Liver (tissue), 9 donors: Measurements from ENCODE around the gene CMC4. TPM values are rescaled to one million over a fixed set of nuclear protein-coding genes. Genes with fewer than 3 reads are reported as not detected.

Source experiments
- DNase-seq: peaks from one replicate; pipeline ENCODE4 v3.0.0-alpha.2; 2017; ENCODE audit warnings: low spot score
- H3K27ac ChIP-seq, 2 donors: one replicate each; pipeline ENCODE4 v1.7.0; 2013; ENCODE audit warnings: inconsistent platforms in 2 of 2, low read length in 2 of 2, control low read depth in 1 of 2, low read depth in 1 of 2, mild to moderate bottlenecking in 1 of 2
- H3K27me3 ChIP-seq, 4 donors: one replicate each; pipeline versions ENCODE4 v1.6.1 to v1.7.0; 2013; ENCODE audit warnings: low read length in 3 of 4, inconsistent platforms in 1 of 4, mild to moderate bottlenecking in 1 of 4, moderate library complexity in 1 of 4; ENCODE audit not compliant: control insufficient read depth in 4 of 4, insufficient read depth in 4 of 4
- H3K36me3 ChIP-seq, 4 donors: one replicate each; pipeline versions ENCODE4 v1.6.1 to v1.7.0; 2013; ENCODE audit warnings: low read length in 3 of 4, mild to moderate bottlenecking in 3 of 4, low read depth in 1 of 4, moderate library complexity in 1 of 4; ENCODE audit not compliant: control insufficient read depth in 4 of 4, insufficient read depth in 3 of 4
- H3K4me1 ChIP-seq, 4 donors: one replicate each; pipeline versions ENCODE4 v1.6.1 to v1.7.0; 2013; ENCODE audit warnings: low read length in 3 of 4, mild to moderate bottlenecking in 3 of 4, moderate library complexity in 1 of 4; ENCODE audit not compliant: control insufficient read depth in 4 of 4, insufficient read depth in 4 of 4
- H3K4me3 ChIP-seq, 3 donors: one replicate each; pipeline versions ENCODE4 v1.6.1 to v1.7.0; 2013; ENCODE audit warnings: low read length in 3 of 3, control low read depth in 1 of 3, low read depth in 1 of 3, mild to moderate bottlenecking in 1 of 3
- H3K9ac ChIP-seq, 2 donors: one replicate each; pipeline ENCODE4 v1.7.0; 2013; ENCODE audit warnings: low read length in 2 of 2, mild to moderate bottlenecking in 2 of 2, moderate library complexity in 2 of 2, control low read depth in 1 of 2, low read depth in 1 of 2
- H3K9me3 ChIP-seq, 4 donors: one replicate each; pipeline versions ENCODE4 v1.6.1 to v1.7.0; 2013; ENCODE audit warnings: low read length in 3 of 4; ENCODE audit not compliant: control insufficient read depth in 4 of 4
- EGR1 ChIP-seq, 2 donors: IDR thresholded peaks; 2 replicates each; pipeline ENCODE4 v1.6.1; 2016 to 2018; ENCODE audit warnings: antibody characterized with exemption in 2 of 2, low read depth in 2 of 2
- FOXA1 ChIP-seq: IDR thresholded peaks from 2 replicates; pipeline ENCODE4 v1.6.1; 2016; ENCODE audit warnings: antibody characterized with exemption
- FOXA2 ChIP-seq: IDR thresholded peaks from 2 replicates; pipeline ENCODE4 v1.6.1; 2016; ENCODE audit warnings: antibody characterized with exemption
- GABPA ChIP-seq, 2 donors: IDR thresholded peaks in 1 of 2; conservative IDR thresholded peaks in 1 of 2; 2 replicates each; pipeline ENCODE4 v1.6.1; 2016; ENCODE audit warnings: antibody characterized with exemption in 2 of 2, mild to moderate bottlenecking in 1 of 2, moderate library complexity in 1 of 2
- HNF4A ChIP-seq, 2 donors: conservative IDR thresholded peaks; 2 replicates each; pipeline ENCODE4 v1.6.1; 2016; ENCODE audit warnings: antibody characterized with exemption in 2 of 2, mild to moderate bottlenecking in 2 of 2
- HNF4G ChIP-seq: IDR thresholded peaks from 2 replicates; pipeline ENCODE4 v1.6.1; 2016; ENCODE audit warnings: antibody characterized with exemption
- JUND ChIP-seq, 2 donors: IDR thresholded peaks; 2 replicates each; pipeline ENCODE4 v1.6.1; 2016; ENCODE audit warnings: antibody characterized with exemption in 2 of 2
- NR2F2 ChIP-seq: IDR thresholded peaks from 2 replicates; pipeline ENCODE4 v1.6.1; 2016; ENCODE audit warnings: antibody characterized with exemption
- RAD21 ChIP-seq, 2 donors: IDR thresholded peaks; 2 replicates each; pipeline ENCODE4 v1.6.1; 2016; ENCODE audit warnings: antibody characterized with exemption in 2 of 2, mild to moderate bottlenecking in 2 of 2
- RXRA ChIP-seq, 2 donors: IDR thresholded peaks; 2 replicates each; pipeline ENCODE4 v1.6.1; 2017 to 2018; ENCODE audit warnings: antibody characterized with exemption in 2 of 2, mild to moderate bottlenecking in 1 of 2
- SP1 ChIP-seq: IDR thresholded peaks from 2 replicates; pipeline ENCODE4 v1.6.1; 2018; ENCODE audit warnings: antibody characterized with exemption, mild to moderate bottlenecking
- TAF1 ChIP-seq: conservative IDR thresholded peaks from 2 replicates; pipeline ENCODE4 v1.6.1; 2016; ENCODE audit warnings: antibody characterized with exemption, mild to moderate bottlenecking
- YY1 ChIP-seq: IDR thresholded peaks from 2 replicates; pipeline ENCODE4 v1.6.1; 2016; ENCODE audit warnings: antibody characterized with exemption, mild to moderate bottlenecking
- WGBS: extraction: QIAGEN DNeasy Blood & Tissue Kit; methylation state at CpG from one replicate; pipeline ENCODE4 v1.1.7; 2013; 5-methylcytosine and 5-hydroxymethylcytosine counted together
- polyA plus RNA-seq, 2 donors: library from polyadenylated mRNA; stranded (reverse) in 1 of 2; unstranded in 1 of 2; fragments of 200-250 nt in 1 of 2; fragments of >200 nt in 1 of 2; fragmentation: Nextera tagmentation in 1 of 2; extraction: Ambion mirVana in 1 of 2; gene quantifications; one replicate each; pipeline versions ENCODE4 v1.2.1 to v1.2.3, GENCODE V29; 2013 to 2015
- total RNA-seq, 2 donors: library from RNA; depleted of rRNA; stranded (reverse); fragments of >200 nt; gene quantifications; one replicate each; pipeline ENCODE4 v1.2.3, GENCODE V29; 2014
- TF ChIP-seq, protein P1 (sequence below): IDR thresholded peaks from 2 replicates; pipeline ENCODE4 v1.6.1; 2016; ENCODE audit warnings: antibody characterized with exemption
- TF ChIP-seq, protein P2 (sequence below): IDR thresholded peaks from 2 replicates; pipeline ENCODE4 v1.6.1; 2016; ENCODE audit warnings: antibody characterized with exemption
- TF ChIP-seq, protein P3 (sequence below): IDR thresholded peaks from 2 replicates; pipeline ENCODE4 v1.6.1; 2016; ENCODE audit warnings: antibody characterized with exemption
- TF ChIP-seq, protein P4 (sequence below): IDR thresholded peaks from 2 replicates; pipeline ENCODE4 v1.6.1; 2016; ENCODE audit warnings: antibody characterized with exemption, mild to moderate bottlenecking
- TF ChIP-seq, protein P5 (sequence below): fragments of 150-350 bp; IDR thresholded peaks from 2 replicates; pipeline ENCODE4 v1.5.1; 2017; ENCODE audit warnings: improper control_type of control experiment, low read depth, low read length; ENCODE audit not compliant: missing input control
- donor health status: healthy.
- donor health status: healthy.
- donor health status: healthy.
- donor health status: healthy.
- donor health status: healthy.

Gene CMC4
- total and polyA plus RNA-seq, 4 donors, result 4.2 to 17.3 (median 10.4) TPM

DNA sequence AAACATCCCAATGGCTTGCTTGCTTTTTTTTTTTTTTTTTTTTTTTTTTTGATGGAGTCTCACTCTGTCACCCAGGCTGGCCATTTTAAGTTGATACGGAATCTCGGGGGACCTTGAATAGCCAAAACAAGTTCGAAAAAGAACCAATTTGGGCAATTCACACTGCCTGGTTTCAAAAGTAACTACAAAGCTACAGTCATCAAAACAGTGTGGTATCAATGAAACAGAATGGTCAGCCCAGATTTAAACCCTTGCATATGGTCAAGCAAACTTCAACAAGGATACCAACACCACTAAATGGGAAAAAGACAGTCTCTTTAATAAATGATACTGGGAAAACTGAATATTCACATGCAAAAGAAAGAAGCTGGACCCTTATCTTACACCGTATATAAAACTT, 42.2 kb upstream of the CMC4 start:
- Histone ChIP-seq H3K4me3 (no peak overlapping the region), H3K36me3 (peaks cover 0 to 2% (median 0%) of the 10 kb centered on the region in 4 donors), H3K27me3 (no peaks in the 10 kb centered on the region), H3K27ac (no peak overlapping the region), H3K9me3 (no peaks in the 10 kb centered on the region), H3K9ac (no peak overlapping the region), H3K4me1 (no peaks in the 10 kb centered on the region)
- WGBS, result 100% methylated on average over 4 of the region's 4 CpGs
- no peak for DNase-seq
- no peak for TF ChIP-seq RAD21 (IDR thresholded peaks at IDR 0.05)
- TF ChIP-seq YY1, result no peak
- TF ChIP-seq GABPA (IDR thresholded peaks at IDR 0.05 in 1 of 2, conservative IDR thresholded peaks at IDR 0.05 in 1 of 2), result no peak
- TF ChIP-seq, protein P1, sequence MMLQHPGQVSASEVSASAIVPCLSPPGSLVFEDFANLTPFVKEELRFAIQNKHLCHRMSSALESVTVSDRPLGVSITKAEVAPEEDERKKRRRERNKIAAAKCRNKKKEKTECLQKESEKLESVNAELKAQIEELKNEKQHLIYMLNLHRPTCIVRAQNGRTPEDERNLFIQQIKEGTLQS, result no peak
- TF ChIP-seq NR2F2, result no peak
- no peak for TF ChIP-seq FOXA1
- TF ChIP-seq, protein P2, sequence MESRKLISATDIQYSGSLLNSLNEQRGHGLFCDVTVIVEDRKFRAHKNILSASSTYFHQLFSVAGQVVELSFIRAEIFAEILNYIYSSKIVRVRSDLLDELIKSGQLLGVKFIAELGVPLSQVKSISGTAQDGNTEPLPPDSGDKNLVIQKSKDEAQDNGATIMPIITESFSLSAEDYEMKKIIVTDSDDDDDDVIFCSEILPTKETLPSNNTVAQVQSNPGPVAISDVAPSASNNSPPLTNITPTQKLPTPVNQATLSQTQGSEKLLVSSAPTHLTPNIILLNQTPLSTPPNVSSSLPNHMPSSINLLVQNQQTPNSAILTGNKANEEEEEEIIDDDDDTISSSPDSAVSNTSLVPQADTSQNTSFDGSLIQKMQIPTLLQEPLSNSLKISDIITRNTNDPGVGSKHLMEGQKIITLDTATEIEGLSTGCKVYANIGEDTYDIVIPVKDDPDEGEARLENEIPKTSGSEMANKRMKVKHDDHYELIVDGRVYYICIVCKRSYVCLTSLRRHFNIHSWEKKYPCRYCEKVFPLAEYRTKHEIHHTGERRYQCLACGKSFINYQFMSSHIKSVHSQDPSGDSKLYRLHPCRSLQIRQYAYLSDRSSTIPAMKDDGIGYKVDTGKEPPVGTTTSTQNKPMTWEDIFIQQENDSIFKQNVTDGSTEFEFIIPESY, result no peak
- no peak for TF ChIP-seq EGR1 (IDR thresholded peaks at IDR 0.05; ENCODE audit: low read depth in 2 of 2)

DNA sequence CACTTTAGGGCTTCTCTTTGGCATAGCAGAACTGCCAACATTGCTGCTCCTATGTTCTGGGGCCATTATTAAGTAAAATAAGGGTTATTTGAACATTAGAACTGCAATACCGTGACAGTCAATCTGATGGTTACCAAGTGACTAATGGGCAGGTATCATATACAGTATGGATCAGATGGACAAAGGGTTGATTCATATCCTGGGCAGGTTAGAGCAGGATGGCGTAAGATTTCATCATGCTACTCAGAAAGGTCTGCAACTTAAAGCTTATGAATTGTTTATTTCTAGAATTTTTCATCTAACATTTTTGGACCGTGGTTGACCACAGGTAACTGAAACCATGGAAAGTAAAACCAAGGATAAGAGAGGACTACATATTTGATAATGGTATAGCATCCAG, 41.2 kb upstream of the CMC4 start:
- no peak for TF ChIP-seq HNF4A (conservative IDR thresholded peaks at IDR 0.05)
- no peak for TF ChIP-seq YY1
- TF ChIP-seq EGR1 (IDR thresholded peaks at IDR 0.05; ENCODE audit: low read depth in 2 of 2), result no peak
- no peak for TF ChIP-seq FOXA1
- no peak for TF ChIP-seq FOXA2
- TF ChIP-seq NR2F2, result no peak
- no peak for TF ChIP-seq TAF1
- TF ChIP-seq JUND (IDR thresholded peaks at IDR 0.05), result no peak
- TF ChIP-seq GABPA (IDR thresholded peaks at IDR 0.05 in 1 of 2, conservative IDR thresholded peaks at IDR 0.05 in 1 of 2), result no peak
- TF ChIP-seq, protein P3, sequence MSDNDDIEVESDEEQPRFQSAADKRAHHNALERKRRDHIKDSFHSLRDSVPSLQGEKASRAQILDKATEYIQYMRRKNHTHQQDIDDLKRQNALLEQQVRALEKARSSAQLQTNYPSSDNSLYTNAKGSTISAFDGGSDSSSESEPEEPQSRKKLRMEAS, result no peak
- TF ChIP-seq, protein P4, sequence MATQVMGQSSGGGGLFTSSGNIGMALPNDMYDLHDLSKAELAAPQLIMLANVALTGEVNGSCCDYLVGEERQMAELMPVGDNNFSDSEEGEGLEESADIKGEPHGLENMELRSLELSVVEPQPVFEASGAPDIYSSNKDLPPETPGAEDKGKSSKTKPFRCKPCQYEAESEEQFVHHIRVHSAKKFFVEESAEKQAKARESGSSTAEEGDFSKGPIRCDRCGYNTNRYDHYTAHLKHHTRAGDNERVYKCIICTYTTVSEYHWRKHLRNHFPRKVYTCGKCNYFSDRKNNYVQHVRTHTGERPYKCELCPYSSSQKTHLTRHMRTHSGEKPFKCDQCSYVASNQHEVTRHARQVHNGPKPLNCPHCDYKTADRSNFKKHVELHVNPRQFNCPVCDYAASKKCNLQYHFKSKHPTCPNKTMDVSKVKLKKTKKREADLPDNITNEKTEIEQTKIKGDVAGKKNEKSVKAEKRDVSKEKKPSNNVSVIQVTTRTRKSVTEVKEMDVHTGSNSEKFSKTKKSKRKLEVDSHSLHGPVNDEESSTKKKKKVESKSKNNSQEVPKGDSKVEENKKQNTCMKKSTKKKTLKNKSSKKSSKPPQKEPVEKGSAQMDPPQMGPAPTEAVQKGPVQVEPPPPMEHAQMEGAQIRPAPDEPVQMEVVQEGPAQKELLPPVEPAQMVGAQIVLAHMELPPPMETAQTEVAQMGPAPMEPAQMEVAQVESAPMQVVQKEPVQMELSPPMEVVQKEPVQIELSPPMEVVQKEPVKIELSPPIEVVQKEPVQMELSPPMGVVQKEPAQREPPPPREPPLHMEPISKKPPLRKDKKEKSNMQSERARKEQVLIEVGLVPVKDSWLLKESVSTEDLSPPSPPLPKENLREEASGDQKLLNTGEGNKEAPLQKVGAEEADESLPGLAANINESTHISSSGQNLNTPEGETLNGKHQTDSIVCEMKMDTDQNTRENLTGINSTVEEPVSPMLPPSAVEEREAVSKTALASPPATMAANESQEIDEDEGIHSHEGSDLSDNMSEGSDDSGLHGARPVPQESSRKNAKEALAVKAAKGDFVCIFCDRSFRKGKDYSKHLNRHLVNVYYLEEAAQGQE, result no peak
- TF ChIP-seq, protein P5, sequence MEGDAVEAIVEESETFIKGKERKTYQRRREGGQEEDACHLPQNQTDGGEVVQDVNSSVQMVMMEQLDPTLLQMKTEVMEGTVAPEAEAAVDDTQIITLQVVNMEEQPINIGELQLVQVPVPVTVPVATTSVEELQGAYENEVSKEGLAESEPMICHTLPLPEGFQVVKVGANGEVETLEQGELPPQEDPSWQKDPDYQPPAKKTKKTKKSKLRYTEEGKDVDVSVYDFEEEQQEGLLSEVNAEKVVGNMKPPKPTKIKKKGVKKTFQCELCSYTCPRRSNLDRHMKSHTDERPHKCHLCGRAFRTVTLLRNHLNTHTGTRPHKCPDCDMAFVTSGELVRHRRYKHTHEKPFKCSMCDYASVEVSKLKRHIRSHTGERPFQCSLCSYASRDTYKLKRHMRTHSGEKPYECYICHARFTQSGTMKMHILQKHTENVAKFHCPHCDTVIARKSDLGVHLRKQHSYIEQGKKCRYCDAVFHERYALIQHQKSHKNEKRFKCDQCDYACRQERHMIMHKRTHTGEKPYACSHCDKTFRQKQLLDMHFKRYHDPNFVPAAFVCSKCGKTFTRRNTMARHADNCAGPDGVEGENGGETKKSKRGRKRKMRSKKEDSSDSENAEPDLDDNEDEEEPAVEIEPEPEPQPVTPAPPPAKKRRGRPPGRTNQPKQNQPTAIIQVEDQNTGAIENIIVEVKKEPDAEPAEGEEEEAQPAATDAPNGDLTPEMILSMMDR, result no peak
- TF ChIP-seq, protein P2, result no peak
- TF ChIP-seq SP1, result no peak
- no peak for TF ChIP-seq RXRA (IDR thresholded peaks at IDR 0.05)
- no peak for TF ChIP-seq HNF4G
- TF ChIP-seq RAD21 (IDR thresholded peaks at IDR 0.05), result no peak
- TF ChIP-seq, protein P1, result no peak
- no peak for DNase-seq
- WGBS, result 98% methylated on average over 3 of the region's 3 CpGs

More for the DNA sequence above, 41.2 kb upstream of the CMC4 start:
- Histone ChIP-seq H3K9ac (no peak overlapping the region), H3K27ac (no peak overlapping the region), H3K4me1 (no peaks in the 10 kb centered on the region), H3K27me3 (no peaks in the 10 kb centered on the region), H3K9me3 (no peaks in the 10 kb centered on the region), H3K4me3 (no peak overlapping the region), H3K36me3 (peaks cover 0 to 2% (median 0%) of the 10 kb centered on the region in 4 donors)
